Measurements from ENCODE around the gene RNF113B. TPM values are rescaled to one million over a fixed set of nuclear protein-coding genes. Genes with fewer than 3 reads are reported as not detected.
A peak's percentile ranks its signal among the peaks of the same experiment; 100 is the strongest.

RNF113B gene
- total and polyA plus RNA-seq, 2 of the 13 experiments (the other 11 are each of a cell fraction or from before 2014, with no cell fraction given), result not detected

DNA sequence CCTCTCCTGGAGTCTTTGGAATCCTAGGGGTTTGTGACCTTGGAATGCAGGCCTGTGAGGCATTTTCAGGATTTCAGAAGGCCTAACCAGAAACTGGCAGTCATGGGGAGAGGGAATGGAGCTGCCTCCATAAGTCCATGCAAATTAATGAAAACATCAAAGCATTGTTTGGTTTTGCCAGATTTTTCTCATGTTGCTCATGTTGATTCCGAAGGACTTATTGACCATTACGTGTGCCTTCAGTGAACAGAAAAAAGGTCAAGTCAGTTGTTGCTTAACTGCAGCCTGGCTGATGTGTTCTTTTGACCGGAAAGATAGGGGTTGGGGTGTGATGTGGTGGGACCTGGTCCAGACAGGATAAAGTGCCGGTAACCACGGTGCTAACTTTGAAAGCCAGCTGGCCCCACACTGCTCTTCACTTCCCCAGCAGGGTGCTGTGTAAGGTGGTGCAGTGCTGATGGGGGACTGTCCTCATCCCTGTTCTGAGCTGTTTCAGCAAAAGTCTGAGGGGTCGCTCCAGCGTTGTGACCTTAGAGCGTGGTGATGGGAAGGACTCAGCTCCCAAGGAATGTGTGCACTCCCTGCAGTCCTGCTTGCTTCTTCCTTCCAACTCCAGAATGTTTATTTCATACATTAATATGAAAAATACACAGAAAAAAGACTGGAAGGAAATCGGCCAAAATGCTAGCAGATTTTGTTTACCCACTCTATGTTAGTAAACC lies 3.5 kb downstream of the RNF113B start (continued):
- TF ChIP-seq, protein P1, sequence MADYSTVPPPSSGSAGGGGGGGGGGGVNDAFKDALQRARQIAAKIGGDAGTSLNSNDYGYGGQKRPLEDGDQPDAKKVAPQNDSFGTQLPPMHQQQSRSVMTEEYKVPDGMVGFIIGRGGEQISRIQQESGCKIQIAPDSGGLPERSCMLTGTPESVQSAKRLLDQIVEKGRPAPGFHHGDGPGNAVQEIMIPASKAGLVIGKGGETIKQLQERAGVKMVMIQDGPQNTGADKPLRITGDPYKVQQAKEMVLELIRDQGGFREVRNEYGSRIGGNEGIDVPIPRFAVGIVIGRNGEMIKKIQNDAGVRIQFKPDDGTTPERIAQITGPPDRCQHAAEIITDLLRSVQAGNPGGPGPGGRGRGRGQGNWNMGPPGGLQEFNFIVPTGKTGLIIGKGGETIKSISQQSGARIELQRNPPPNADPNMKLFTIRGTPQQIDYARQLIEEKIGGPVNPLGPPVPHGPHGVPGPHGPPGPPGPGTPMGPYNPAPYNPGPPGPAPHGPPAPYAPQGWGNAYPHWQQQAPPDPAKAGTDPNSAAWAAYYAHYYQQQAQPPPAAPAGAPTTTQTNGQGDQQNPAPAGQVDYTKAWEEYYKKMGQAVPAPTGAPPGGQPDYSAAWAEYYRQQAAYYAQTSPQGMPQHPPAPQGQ (CRISPR knock-in tag; IDR thresholded peaks at IDR 0.05; ENCODE audit: borderline replicate concordance), result 0 out of 2 replicates have a peak, but pooled peaks have one; percentile 43
- TF ChIP-seq, protein P2, sequence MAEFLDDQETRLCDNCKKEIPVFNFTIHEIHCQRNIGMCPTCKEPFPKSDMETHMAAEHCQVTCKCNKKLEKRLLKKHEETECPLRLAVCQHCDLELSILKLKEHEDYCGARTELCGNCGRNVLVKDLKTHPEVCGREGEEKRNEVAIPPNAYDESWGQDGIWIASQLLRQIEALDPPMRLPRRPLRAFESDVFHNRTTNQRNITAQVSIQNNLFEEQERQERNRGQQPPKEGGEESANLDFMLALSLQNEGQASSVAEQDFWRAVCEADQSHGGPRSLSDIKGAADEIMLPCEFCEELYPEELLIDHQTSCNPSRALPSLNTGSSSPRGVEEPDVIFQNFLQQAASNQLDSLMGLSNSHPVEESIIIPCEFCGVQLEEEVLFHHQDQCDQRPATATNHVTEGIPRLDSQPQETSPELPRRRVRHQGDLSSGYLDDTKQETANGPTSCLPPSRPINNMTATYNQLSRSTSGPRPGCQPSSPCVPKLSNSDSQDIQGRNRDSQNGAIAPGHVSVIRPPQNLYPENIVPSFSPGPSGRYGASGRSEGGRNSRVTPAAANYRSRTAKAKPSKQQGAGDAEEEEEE (CRISPR knock-in tag; IDR thresholded peaks at IDR 0.05; ENCODE audit: borderline replicate concordance), result no peak
- TF ChIP-seq, protein P3, sequence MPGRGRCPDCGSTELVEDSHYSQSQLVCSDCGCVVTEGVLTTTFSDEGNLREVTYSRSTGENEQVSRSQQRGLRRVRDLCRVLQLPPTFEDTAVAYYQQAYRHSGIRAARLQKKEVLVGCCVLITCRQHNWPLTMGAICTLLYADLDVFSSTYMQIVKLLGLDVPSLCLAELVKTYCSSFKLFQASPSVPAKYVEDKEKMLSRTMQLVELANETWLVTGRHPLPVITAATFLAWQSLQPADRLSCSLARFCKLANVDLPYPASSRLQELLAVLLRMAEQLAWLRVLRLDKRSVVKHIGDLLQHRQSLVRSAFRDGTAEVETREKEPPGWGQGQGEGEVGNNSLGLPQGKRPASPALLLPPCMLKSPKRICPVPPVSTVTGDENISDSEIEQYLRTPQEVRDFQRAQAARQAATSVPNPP (CRISPR knock-in tag; IDR thresholded peaks at IDR 0.05), result 0 out of 2 replicates have a peak, but pooled peaks have one; percentile 31
- peak; percentile 95 for TF ChIP-seq CEBPG (CRISPR knock-in tag; IDR thresholded peaks at IDR 0.05)
- TF ChIP-seq, protein P4, sequence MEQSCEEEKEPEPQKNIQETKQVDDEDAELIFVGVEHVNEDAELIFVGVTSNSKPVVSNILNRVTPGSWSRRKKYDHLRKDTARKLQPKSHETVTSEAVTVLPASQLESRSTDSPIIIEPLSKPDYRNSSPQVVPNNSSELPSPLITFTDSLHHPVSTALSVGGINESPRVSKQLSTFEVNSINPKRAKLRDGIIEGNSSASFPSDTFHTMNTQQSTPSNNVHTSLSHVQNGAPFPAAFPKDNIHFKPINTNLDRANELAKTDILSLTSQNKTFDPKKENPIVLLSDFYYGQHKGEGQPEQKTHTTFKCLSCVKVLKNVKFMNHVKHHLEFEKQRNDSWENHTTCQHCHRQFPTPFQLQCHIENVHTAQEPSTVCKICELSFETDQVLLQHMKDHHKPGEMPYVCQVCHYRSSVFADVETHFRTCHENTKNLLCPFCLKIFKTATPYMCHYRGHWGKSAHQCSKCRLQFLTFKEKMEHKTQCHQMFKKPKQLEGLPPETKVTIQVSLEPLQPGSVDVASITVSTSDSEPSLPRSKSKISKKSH (CRISPR knock-in tag; IDR thresholded peaks at IDR 0.05; ENCODE audit: borderline replicate concordance), result no peak
- TF ChIP-seq, protein P5, sequence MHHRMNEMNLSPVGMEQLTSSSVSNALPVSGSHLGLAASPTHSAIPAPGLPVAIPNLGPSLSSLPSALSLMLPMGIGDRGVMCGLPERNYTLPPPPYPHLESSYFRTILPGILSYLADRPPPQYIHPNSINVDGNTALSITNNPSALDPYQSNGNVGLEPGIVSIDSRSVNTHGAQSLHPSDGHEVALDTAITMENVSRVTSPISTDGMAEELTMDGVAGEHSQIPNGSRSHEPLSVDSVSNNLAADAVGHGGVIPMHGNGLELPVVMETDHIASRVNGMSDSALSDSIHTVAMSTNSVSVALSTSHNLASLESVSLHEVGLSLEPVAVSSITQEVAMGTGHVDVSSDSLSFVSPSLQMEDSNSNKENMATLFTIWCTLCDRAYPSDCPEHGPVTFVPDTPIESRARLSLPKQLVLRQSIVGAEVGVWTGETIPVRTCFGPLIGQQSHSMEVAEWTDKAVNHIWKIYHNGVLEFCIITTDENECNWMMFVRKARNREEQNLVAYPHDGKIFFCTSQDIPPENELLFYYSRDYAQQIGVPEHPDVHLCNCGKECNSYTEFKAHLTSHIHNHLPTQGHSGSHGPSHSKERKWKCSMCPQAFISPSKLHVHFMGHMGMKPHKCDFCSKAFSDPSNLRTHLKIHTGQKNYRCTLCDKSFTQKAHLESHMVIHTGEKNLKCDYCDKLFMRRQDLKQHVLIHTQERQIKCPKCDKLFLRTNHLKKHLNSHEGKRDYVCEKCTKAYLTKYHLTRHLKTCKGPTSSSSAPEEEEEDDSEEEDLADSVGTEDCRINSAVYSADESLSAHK (CRISPR knock-in tag; IDR thresholded peaks at IDR 0.05; ENCODE audit: borderline replicate concordance), result no peak
- TF ChIP-seq, protein P6, sequence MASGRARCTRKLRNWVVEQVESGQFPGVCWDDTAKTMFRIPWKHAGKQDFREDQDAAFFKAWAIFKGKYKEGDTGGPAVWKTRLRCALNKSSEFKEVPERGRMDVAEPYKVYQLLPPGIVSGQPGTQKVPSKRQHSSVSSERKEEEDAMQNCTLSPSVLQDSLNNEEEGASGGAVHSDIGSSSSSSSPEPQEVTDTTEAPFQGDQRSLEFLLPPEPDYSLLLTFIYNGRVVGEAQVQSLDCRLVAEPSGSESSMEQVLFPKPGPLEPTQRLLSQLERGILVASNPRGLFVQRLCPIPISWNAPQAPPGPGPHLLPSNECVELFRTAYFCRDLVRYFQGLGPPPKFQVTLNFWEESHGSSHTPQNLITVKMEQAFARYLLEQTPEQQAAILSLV (CRISPR knock-in tag; IDR thresholded peaks at IDR 0.05; ENCODE audit: borderline replicate concordance), result no peak
- peak; percentile 71; the same call in 1 of the 2 replicates for TF ChIP-seq ELF3 (CRISPR knock-in tag; IDR thresholded peaks at IDR 0.05)
- TF ChIP-seq ZNF605 (CRISPR knock-in tag; IDR thresholded peaks at IDR 0.05), result peak; percentile 55; the same call in 1 of the 2 replicates
- TF ChIP-seq, protein P7, sequence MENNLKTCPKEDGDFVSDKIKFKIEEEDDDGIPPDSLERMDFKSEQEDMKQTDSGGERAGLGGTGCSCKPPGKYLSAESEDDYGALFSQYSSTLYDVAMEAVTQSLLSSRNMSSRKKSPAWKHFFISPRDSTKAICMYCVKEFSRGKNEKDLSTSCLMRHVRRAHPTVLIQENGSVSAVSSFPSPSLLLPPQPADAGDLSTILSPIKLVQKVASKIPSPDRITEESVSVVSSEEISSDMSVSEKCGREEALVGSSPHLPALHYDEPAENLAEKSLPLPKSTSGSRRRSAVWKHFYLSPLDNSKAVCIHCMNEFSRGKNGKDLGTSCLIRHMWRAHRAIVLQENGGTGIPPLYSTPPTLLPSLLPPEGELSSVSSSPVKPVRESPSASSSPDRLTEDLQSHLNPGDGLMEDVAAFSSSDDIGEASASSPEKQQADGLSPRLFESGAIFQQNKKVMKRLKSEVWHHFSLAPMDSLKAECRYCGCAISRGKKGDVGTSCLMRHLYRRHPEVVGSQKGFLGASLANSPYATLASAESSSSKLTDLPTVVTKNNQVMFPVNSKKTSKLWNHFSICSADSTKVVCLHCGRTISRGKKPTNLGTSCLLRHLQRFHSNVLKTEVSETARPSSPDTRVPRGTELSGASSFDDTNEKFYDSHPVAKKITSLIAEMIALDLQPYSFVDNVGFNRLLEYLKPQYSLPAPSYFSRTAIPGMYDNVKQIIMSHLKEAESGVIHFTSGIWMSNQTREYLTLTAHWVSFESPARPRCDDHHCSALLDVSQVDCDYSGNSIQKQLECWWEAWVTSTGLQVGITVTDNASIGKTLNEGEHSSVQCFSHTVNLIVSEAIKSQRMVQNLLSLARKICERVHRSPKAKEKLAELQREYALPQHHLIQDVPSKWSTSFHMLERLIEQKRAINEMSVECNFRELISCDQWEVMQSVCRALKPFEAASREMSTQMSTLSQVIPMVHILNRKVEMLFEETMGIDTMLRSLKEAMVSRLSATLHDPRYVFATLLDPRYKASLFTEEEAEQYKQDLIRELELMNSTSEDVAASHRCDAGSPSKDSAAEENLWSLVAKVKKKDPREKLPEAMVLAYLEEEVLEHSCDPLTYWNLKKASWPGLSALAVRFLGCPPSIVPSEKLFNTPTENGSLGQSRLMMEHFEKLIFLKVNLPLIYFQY (CRISPR knock-in tag; IDR thresholded peaks at IDR 0.05; ENCODE audit: borderline replicate concordance), result no peak
- no peak for TF ChIP-seq ERF (CRISPR knock-in tag; IDR thresholded peaks at IDR 0.05)
- no peak for TF ChIP-seq PAWR (CRISPR knock-in tag; IDR thresholded peaks at IDR 0.05; ENCODE audit: borderline replicate concordance)
